Measurements from ENCODE around the gene CCNL1.

CCNL1 gene

DNA sequence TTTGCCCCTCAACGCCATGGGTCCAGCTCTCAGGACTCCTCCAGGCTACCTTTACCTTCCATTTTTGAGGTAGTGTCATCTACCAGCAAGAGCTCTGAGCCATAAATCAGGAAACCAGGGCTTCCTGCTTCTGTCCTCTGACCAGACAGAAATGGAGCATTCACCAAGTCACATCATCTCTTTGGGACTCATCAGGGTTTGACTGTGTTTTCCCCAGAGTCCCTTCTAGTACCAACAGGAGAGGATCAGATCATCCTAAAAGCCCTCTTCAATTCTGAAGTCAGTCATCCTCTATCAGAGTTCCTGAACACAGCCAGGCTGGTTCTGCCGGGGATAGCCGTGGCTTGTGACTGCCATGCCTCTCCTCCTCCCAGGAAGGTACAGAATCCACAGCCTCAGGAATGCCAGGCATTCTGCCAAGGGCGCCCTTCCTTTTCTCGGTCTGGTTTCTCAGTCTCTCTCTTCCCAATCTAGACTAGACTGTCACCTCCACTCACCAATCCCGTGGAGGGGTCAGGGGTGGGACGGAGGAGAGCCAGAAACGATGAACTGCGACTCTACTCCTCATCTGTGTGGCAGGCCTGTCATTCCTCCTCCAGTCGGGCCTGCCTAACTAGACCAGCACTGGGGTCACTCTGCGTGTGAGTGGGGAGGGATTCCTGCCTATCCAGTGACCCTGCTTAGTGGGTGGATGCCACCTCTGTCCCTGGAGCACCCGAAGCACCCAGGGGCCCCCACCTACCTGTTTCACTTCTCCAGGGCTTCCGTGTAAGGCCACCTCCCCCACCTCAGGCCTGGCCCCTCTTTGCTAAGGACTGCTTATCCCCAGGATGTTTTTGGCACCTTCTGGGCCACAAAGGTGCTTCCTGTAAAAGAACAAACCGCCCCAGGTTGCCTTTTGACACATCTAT, 30.9 kb downstream of the CCNL1 start:
- no peak overlapping the region for H3K4me3 ChIP-seq (ENCODE audit: control insufficient read depth, low read depth, low read length)
- TF ChIP-seq, protein P1, sequence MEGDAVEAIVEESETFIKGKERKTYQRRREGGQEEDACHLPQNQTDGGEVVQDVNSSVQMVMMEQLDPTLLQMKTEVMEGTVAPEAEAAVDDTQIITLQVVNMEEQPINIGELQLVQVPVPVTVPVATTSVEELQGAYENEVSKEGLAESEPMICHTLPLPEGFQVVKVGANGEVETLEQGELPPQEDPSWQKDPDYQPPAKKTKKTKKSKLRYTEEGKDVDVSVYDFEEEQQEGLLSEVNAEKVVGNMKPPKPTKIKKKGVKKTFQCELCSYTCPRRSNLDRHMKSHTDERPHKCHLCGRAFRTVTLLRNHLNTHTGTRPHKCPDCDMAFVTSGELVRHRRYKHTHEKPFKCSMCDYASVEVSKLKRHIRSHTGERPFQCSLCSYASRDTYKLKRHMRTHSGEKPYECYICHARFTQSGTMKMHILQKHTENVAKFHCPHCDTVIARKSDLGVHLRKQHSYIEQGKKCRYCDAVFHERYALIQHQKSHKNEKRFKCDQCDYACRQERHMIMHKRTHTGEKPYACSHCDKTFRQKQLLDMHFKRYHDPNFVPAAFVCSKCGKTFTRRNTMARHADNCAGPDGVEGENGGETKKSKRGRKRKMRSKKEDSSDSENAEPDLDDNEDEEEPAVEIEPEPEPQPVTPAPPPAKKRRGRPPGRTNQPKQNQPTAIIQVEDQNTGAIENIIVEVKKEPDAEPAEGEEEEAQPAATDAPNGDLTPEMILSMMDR (IDR thresholded peaks at IDR 0.05; ENCODE audit: control insufficient read depth, insufficient read depth, low read depth, low read length, missing control alignments) = no peak
- DNase-seq (ENCODE audit: low read depth) = no peak

DNA sequence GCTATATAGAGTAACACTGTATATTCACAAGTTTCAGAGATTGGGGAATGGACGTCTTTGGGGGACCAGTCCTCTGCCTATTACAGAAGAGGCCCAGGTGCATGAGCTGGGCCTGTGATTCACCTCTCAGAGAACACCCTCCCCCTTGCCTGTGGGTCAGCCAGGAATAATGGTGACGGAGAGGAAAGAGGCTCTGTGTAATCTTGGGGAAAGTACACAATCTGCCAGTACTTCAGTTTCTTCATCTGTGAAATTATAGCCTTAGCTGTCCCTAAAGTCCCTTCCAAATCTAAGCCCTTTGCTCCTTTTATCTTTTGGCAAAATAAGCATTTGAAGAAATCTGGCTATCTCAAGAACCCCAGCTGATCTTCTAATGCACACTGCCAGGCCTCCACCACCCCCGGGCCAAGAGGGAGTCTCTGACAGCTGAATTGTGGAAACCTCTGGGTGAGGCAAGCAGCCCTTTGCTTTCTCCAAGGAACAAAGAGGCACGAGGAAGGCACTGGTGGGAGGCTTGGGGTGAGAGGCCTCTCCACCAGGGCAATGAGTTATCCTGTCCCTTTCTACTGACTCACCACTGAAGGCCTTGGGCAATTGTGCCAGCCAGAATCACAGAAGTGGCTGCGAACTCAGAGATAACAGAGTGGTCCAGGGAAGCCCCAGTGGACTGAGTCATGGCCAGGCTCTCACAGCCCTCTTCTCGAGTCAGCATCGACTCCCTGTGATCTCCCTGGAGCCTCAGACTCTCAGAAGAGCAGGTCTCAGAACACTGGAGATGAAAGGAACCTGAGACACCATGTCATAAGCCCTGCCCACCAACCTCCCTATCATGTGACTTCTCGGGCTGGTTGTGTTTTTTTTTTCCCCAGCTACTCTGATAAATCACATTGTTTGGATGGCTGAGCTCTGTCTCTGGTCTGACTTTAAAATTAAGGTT, 31.8 kb downstream of the CCNL1 start:
- TF ChIP-seq, protein P1 (IDR thresholded peaks at IDR 0.05; ENCODE audit: control insufficient read depth, insufficient read depth, low read depth, low read length, missing control alignments) = no peak
- DNase-seq (ENCODE audit: low read depth) = peak; percentile 54

DNA sequence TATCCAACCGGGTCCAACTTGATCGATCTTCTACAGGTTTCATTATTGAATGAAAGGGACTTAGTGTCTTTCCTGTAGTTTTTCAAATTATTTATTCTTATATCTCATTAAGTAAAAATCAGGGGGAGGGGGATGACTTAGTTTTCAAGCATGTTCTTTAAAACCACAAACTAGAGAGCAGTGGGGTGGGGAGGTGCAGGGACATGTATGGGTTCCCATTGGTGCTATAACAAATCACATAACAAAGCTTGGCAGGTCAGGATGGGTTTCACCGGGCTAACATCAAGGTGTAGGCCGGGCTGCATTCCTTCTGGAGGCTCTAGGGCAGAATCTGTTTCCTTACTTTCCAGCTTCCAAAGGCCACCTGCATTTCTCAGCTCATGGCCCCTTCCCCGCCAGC, 32.7 kb downstream of the CCNL1 start:
- no peak overlapping the region for H3K4me3 ChIP-seq (ENCODE audit: control insufficient read depth, low read depth, low read length)
- TF ChIP-seq, protein P1 (IDR thresholded peaks at IDR 0.05; ENCODE audit: control insufficient read depth, insufficient read depth, low read depth, low read length, missing control alignments) = no peak
- no peak for DNase-seq (ENCODE audit: low read depth)

More for the DNA sequence above, 31.8 kb downstream of the CCNL1 start:
- no peak overlapping the region for H3K4me3 ChIP-seq (ENCODE audit: control insufficient read depth, low read depth, low read length)

DNA sequence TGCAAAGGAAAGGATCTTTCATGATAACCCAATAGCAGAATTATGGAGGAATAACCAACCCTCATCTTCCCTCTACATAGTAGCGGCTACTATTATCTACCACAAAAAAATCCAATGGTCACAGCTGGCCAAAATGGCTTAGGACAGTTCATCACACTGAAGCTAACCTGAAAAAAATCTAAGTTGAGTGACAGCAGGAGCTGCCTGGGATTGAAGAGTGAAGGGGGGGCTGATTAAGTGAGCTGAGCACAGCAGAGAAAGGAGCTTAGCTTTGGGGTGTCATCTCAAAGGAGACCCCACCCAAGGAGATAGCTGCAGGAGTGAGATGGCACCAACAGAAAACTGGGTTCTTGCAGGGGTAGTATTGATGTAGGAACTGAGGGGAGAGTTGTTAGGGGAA, 33.6 kb downstream of the CCNL1 start:
- TF ChIP-seq, protein P1 (IDR thresholded peaks at IDR 0.05; ENCODE audit: control insufficient read depth, insufficient read depth, low read depth, low read length, missing control alignments) = no peak
- no peak overlapping the region for H3K4me3 ChIP-seq (ENCODE audit: control insufficient read depth, low read depth, low read length)
- DNase-seq (ENCODE audit: low read depth) = no peak

DNA sequence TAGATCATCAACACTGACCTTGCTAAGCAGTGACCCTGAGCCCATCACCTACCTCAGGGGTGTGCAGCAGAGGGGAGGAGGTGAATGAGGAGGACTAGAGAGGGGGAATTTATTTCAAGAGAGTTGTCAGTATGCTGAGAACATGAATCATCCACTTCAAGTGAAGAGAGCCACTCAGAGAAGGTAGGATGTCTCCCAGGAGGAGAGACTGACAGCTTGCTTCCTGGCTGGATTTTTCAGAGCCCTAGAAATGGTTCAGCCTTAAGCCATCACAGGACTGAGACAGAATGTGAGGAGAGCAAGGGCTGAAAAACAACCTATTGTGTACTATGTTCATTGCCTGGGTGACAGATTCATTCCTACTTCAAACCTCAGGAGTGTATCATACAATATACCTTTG, 34.8 kb downstream of the CCNL1 start:
- no peak overlapping the region for H3K4me3 ChIP-seq (ENCODE audit: control insufficient read depth, low read depth, low read length)
- DNase-seq (ENCODE audit: low read depth) = no peak
- TF ChIP-seq, protein P1 (IDR thresholded peaks at IDR 0.05; ENCODE audit: control insufficient read depth, insufficient read depth, low read depth, low read length, missing control alignments) = no peak

DNA sequence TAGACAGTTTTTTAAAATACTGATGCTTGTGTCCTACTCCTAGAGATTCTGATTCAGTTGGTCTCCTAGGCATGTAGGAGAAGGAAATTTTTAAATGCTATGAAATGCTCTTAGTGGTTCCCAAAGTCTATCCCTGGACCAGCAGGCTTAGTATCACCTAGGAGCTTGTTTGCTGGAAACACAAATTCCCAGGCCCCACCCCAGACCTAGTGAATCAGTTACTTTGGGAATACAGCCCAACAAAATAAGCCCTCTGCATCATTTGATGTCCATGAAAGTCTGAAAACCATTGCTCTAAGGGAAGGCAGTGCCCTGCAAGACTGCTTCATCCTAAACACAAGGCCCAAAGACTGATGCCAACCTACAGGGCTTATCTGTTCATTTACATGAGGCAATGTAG, 36.3 kb downstream of the CCNL1 start:
- no peak overlapping the region for H3K4me3 ChIP-seq (ENCODE audit: control insufficient read depth, low read depth, low read length)
- TF ChIP-seq, protein P1 (IDR thresholded peaks at IDR 0.05; ENCODE audit: control insufficient read depth, insufficient read depth, low read depth, low read length, missing control alignments) = no peak
- DNase-seq (ENCODE audit: low read depth) = no peak
